ENCODE results near the gene ERC1. TPM values are rescaled to one million over a fixed set of nuclear protein-coding genes. Genes with fewer than 3 reads are reported as not detected.
"Not testable (repeated sequence)": the region's sequence is repeated elsewhere in the genome, so short reads cannot be mapped to it uniquely, and the experiment has no call there.

ERC1 gene
- polyA plus RNA-seq, 1 donor, result 17.5 TPM

DNA sequence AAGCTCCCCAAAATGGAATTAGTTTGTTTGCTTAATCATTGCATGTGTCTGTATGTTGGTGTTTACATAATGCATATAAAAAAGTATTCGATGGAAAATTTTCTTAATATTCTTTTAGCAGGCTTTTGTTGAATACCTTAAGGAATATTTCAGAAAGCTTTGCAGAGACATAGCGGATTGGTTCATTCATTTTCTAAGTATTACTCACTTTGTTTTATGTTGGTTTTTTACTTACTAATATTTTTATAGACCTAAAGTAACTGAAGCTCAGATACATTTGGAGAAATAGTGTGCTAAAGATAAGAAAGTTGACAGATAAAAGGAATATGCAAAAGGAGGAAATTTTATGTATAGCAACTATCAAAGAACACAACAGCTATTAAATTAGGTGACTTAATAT, 191.0 kb downstream of the ERC1 start:
- Histone ChIP-seq H3K36me3 (ENCODE audit: control insufficient read depth, insufficient read depth, low read length) (peaks cover 9% of the 10 kb centered on the region), H3K4me3 (ENCODE audit: low read length) (no peak overlapping the region), H3K27me3 (ENCODE audit: control insufficient read depth, insufficient read depth, low read length) (no peaks in the 10 kb centered on the region), H3K4me1 (ENCODE audit: control insufficient read depth, insufficient read depth, low read length) (no peaks in the 10 kb centered on the region), H3K27ac (ENCODE audit: low read length) (no peak overlapping the region), H3K9me3 (ENCODE audit: control insufficient read depth, low read depth, low read length) (no peaks in the 10 kb centered on the region)
- no peak for DNase-seq
- 100% methylated on average over 1 of the region's 2 CpGs for WGBS (ENCODE audit: insufficient coverage, low lambda C conversion rate)

GRCh38 chr12:1184402-1184801, 193.4 kb downstream of the ERC1 start:
- WGBS (ENCODE audit: insufficient coverage, low lambda C conversion rate), result no CpG with 5 or more reads among the region's 2 CpGs
- Histone ChIP-seq H3K9me3 (ENCODE audit: control insufficient read depth, low read depth, low read length) (no peaks in the 10 kb centered on the region), H3K27me3 (ENCODE audit: control insufficient read depth, insufficient read depth, low read length) (no peaks in the 10 kb centered on the region), H3K27ac (ENCODE audit: low read length) (no peak overlapping the region), H3K4me3 (ENCODE audit: low read length) (no peak overlapping the region), H3K4me1 (ENCODE audit: control insufficient read depth, insufficient read depth, low read length) (no peaks in the 10 kb centered on the region), H3K36me3 (ENCODE audit: control insufficient read depth, insufficient read depth, low read length) (peaks cover 16% of the 10 kb centered on the region)
- DNase-seq, result no peak

DNA sequence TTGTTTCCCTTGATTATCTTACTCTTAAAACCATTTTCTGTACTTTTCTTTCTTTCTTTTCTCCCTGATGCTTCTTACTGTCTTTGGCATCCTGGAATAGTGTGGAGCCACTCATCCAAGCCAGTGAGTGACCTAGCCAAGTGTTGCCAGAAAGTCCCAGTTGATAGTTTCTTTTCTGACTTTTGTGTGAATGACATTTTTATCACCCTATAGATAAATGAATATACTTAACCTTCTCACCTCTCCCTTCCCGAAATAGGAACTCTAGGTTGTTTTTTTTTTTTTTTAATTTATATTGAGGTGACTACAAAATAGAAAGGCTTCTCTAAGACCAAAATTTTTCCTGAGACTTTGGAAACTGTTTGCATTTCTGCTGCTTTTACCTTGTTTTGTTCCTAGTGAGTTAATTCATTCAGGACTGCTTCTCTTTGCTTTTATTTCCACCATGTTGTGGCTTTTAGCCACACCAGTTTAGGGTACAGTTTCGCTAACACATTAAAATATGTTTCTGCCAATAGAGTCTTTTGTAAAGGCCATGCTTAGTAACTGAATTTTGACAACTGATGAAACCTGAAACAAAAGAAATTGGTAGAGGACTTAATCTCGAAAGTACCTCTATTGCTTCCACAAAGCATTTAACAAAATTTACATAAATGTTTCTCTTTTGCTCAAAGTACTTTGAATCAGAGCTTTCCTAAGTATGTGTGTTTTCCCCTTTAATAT, 194.6 kb downstream of the ERC1 start:
- DNase-seq, result no peak
- Histone ChIP-seq H3K27me3 (ENCODE audit: control insufficient read depth, insufficient read depth, low read length) (no peaks in the 10 kb centered on the region), H3K27ac (ENCODE audit: low read length) (no peak overlapping the region), H3K4me1 (ENCODE audit: control insufficient read depth, insufficient read depth, low read length) (no peaks in the 10 kb centered on the region), H3K36me3 (ENCODE audit: control insufficient read depth, insufficient read depth, low read length) (peaks cover 16% of the 10 kb centered on the region), H3K9me3 (ENCODE audit: control insufficient read depth, low read depth, low read length) (no peaks in the 10 kb centered on the region), H3K4me3 (ENCODE audit: low read length) (no peak overlapping the region)
- WGBS (ENCODE audit: insufficient coverage, low lambda C conversion rate), result 67% methylated on average over 3 of the region's 3 CpGs

- no peaks in the 10 kb centered on the region for H3K27me3 ChIP-seq (ENCODE audit: control insufficient read depth, insufficient read depth, low read length)
These were observed 195.3 kb downstream of the ERC1 start for GRCh38 chr12:1186298-1186697.

DNA sequence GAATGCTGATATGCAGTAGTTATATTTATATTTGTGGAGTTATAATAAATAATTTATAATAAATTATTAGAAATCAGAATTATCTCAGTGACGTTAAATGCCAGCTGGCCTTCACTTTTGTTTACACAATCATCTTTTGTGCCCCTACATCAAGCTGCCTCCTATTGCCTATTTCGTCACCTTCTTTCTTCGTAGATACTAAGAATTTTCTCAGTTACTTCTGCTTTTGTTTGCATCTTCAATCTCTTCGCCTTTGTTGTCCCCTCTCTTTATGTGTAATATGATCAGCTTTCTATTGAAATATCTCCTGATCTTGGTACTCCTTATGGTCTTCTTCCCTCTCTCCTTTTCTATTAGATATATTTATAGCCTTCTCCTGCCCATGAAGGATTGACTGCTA, 197.0 kb downstream of the ERC1 start:
- H3K27ac ChIP-seq (ENCODE audit: low read length), result no peak overlapping the region
- DNase-seq, result no peak
- H3K4me3 ChIP-seq (ENCODE audit: low read length), result no peak overlapping the region
- no peaks in the 10 kb centered on the region for H3K4me1 ChIP-seq (ENCODE audit: control insufficient read depth, insufficient read depth, low read length)
- H3K36me3 ChIP-seq (ENCODE audit: control insufficient read depth, insufficient read depth, low read length), result peaks cover 14% of the 10 kb centered on the region
- WGBS (ENCODE audit: insufficient coverage, low lambda C conversion rate), result 100% methylated on average over 1 of the region's 4 CpGs
- H3K27me3 ChIP-seq (ENCODE audit: control insufficient read depth, insufficient read depth, low read length), result no peaks in the 10 kb centered on the region
- H3K9me3 ChIP-seq (ENCODE audit: control insufficient read depth, low read depth, low read length), result no peaks in the 10 kb centered on the region

More at GRCh38 chr12:1186298-1186697, 195.3 kb downstream of the ERC1 start:
- DNase-seq, result no peak
- Histone ChIP-seq H3K4me3 (ENCODE audit: low read length) (no peak overlapping the region), H3K4me1 (ENCODE audit: control insufficient read depth, insufficient read depth, low read length) (no peaks in the 10 kb centered on the region), H3K27ac (ENCODE audit: low read length) (no peak overlapping the region), H3K9me3 (ENCODE audit: control insufficient read depth, low read depth, low read length) (no peaks in the 10 kb centered on the region), H3K36me3 (ENCODE audit: control insufficient read depth, insufficient read depth, low read length) (peaks cover 19% of the 10 kb centered on the region)
- 100% methylated on average over 1 of the region's 3 CpGs for WGBS (ENCODE audit: insufficient coverage, low lambda C conversion rate)

GRCh38 chr12:1189163-1189562, 198.1 kb downstream of the ERC1 start:
- Histone ChIP-seq H3K36me3 (ENCODE audit: control insufficient read depth, insufficient read depth, low read length) (peaks cover 14% of the 10 kb centered on the region), H3K4me3 (ENCODE audit: low read length) (no peak overlapping the region), H3K27ac (ENCODE audit: low read length) (no peak overlapping the region), H3K27me3 (ENCODE audit: control insufficient read depth, insufficient read depth, low read length) (no peaks in the 10 kb centered on the region), H3K4me1 (ENCODE audit: control insufficient read depth, insufficient read depth, low read length) (no peaks in the 10 kb centered on the region), H3K9me3 (ENCODE audit: control insufficient read depth, low read depth, low read length) (no peaks in the 10 kb centered on the region)
- DNase-seq, result no peak
- no CpG with 5 or more reads among the region's 4 CpGs for WGBS (ENCODE audit: insufficient coverage, low lambda C conversion rate)

DNA sequence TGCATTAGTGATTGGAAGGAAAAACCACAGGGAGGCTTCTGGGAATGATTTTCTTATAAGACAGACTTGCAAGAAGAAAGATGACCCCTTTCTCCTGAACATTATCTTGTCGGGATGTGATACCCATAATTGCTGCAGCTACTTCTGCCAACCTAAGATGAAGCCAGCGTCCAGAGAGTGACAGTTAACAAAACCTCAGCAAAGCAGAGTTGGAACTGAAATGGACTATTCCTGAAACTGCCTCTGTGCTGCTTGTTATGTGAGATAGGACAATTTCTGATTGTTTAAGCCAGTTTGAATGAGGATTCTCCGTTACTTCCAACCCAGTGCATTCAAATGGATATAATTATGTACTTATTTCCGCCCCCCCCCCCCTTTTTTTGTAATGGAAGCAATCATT, 204.5 kb downstream of the ERC1 start:
- no peak overlapping the region for H3K4me3 ChIP-seq (ENCODE audit: low read length)
- no peaks in the 10 kb centered on the region for H3K4me1 ChIP-seq (ENCODE audit: control insufficient read depth, insufficient read depth, low read length)
- H3K36me3 ChIP-seq (ENCODE audit: control insufficient read depth, insufficient read depth, low read length), result peaks cover 21% of the 10 kb centered on the region
- peaks cover 5% of the 10 kb centered on the region for H3K9me3 ChIP-seq (ENCODE audit: control insufficient read depth, low read depth, low read length)
- no peak for DNase-seq
- no peak overlapping the region for H3K27ac ChIP-seq (ENCODE audit: low read length)
- no peaks in the 10 kb centered on the region for H3K27me3 ChIP-seq (ENCODE audit: control insufficient read depth, insufficient read depth, low read length)
- no CpG with 5 or more reads among the region's 4 CpGs for WGBS (ENCODE audit: insufficient coverage, low lambda C conversion rate)

DNA sequence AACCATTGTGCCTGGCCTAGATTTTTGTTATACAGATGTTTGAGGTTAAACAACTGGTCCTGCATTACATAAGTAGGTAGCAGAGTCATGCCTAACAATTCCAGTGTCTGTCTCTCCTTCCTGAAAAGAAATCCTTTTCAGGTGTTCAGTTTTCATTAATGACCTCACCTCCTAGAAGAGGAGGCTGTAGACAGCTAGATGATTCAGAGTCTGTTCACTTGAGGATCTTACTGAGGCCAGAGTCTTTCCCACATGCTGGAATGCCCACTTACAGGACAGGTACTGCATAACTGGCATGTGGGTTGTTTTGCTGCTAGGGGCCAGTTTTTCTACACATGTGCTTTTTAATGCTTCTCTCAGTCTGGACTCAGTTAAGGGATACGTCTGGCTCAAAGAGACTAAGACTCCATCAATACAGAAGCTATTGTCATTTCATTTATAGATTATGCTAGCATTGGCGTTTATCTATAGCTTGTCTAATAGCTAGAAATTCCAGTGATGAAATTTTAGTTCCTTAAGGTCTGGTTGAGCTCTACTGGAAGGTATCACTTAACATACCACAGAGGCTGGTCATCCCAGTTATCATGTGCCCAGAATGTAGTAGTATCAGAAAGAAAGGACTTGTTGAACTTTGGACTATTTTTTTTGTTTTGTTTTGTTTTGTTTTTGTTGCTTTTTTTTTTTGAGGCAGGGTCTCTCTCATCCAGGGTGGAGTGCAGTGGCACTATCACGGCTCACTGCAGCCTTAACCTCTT, 206.4 kb downstream of the ERC1 start:
- H3K27me3 ChIP-seq (ENCODE audit: control insufficient read depth, insufficient read depth, low read length), result no peaks in the 10 kb centered on the region
- H3K27ac ChIP-seq (ENCODE audit: low read length), result no peak overlapping the region
- no peak for DNase-seq
- H3K4me3 ChIP-seq (ENCODE audit: low read length), result no peak overlapping the region
- peaks cover 16% of the 10 kb centered on the region for H3K36me3 ChIP-seq (ENCODE audit: control insufficient read depth, insufficient read depth, low read length)
- WGBS (ENCODE audit: insufficient coverage, low lambda C conversion rate), result no CpG with 5 or more reads among the region's 3 CpGs
- no peaks in the 10 kb centered on the region for H3K4me1 ChIP-seq (ENCODE audit: control insufficient read depth, insufficient read depth, low read length)
- H3K9me3 ChIP-seq (ENCODE audit: control insufficient read depth, low read depth, low read length), result peaks cover 5% of the 10 kb centered on the region

GRCh38 chr12:1198854-1199253, 207.8 kb downstream of the ERC1 start:
- H3K36me3 ChIP-seq (ENCODE audit: control insufficient read depth, insufficient read depth, low read length), result peaks cover 16% of the 10 kb centered on the region
- DNase-seq; H3K9me3 ChIP-seq (ENCODE audit: control insufficient read depth, low read depth, low read length); H3K27ac ChIP-seq (ENCODE audit: low read length); H3K4me3 ChIP-seq (ENCODE audit: low read length); H3K4me1 ChIP-seq (ENCODE audit: control insufficient read depth, insufficient read depth, low read length); H3K27me3 ChIP-seq (ENCODE audit: control insufficient read depth, insufficient read depth, low read length): not testable (repeated sequence)
- no CpG with 5 or more reads among the region's 5 CpGs for WGBS (ENCODE audit: insufficient coverage, low lambda C conversion rate)

DNA sequence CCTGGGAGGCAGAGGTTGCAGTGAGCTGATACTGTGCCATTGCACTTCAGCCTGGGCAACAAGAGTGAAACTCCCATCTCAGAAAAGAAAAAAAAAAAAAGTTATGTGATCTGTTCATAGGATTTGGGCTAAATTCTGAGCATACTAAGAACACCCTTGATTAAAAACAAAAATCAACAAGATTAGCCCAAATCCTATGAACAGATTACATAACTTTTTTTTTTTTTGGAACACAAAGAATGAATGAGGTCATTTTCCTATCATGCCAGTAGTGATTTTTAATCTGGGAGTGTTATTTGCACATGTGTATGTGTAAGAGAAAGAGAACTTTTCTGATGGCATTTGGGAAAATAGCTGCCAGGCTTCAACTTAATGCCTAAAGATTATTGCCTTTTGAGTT, 208.7 kb downstream of the ERC1 start:
- H3K4me1 ChIP-seq (ENCODE audit: control insufficient read depth, insufficient read depth, low read length), result no peaks in the 10 kb centered on the region
- no peaks in the 10 kb centered on the region for H3K27me3 ChIP-seq (ENCODE audit: control insufficient read depth, insufficient read depth, low read length)
- H3K9me3 ChIP-seq (ENCODE audit: control insufficient read depth, low read depth, low read length), result peaks cover 5% of the 10 kb centered on the region
- no peak for DNase-seq
- H3K4me3 ChIP-seq (ENCODE audit: low read length), result no peak overlapping the region
- no peak overlapping the region for H3K27ac ChIP-seq (ENCODE audit: low read length)
- peaks cover 16% of the 10 kb centered on the region for H3K36me3 ChIP-seq (ENCODE audit: control insufficient read depth, insufficient read depth, low read length)

DNA sequence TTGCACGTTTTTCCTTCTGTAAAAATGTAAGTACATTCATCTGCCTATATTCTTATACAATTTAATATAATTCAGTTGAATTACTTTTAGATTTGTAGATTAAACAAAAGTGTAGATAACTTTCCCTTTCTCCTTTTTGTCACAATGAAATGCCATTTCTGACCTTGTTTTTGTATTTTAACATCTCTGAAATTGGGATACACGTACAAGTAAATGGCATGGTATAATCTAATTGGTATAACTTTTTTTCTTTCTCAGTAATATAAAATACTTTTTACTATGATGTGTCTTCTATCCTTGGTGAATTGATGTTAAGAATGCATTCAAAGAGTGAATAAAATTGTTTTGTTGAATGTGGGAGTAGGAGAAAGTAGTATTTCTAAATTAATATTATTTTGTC, 210.0 kb downstream of the ERC1 start:
- peaks cover 16% of the 10 kb centered on the region for H3K36me3 ChIP-seq (ENCODE audit: control insufficient read depth, insufficient read depth, low read length)
- H3K27me3 ChIP-seq (ENCODE audit: control insufficient read depth, insufficient read depth, low read length), result no peaks in the 10 kb centered on the region
- no peak overlapping the region for H3K4me3 ChIP-seq (ENCODE audit: low read length)
- no peaks in the 10 kb centered on the region for H3K4me1 ChIP-seq (ENCODE audit: control insufficient read depth, insufficient read depth, low read length)
- WGBS (ENCODE audit: insufficient coverage, low lambda C conversion rate), result 85% methylated on average over 2 of the region's 2 CpGs
- H3K9me3 ChIP-seq (ENCODE audit: control insufficient read depth, low read depth, low read length), result peaks cover 5% of the 10 kb centered on the region
- DNase-seq, result no peak
- H3K27ac ChIP-seq (ENCODE audit: low read length), result no peak overlapping the region
